ENCODE measurements around the gene DNASE2.

Gene DNASE2

GRCh38 chr19:12825254-12826131, 55.8 kb downstream of the DNASE2 start:
- Histone ChIP-seq H3K4me3 (ENCODE audit: low read depth, low read length) (peak overlapping the region; percentile 45), H3K27ac (ENCODE audit: low read depth, low read length) (no peak overlapping the region), H3K27me3 (ENCODE audit: control insufficient read depth, insufficient read depth, low read length) (peaks cover 18% of the 10 kb centered on the region; the same call in 1 of the 2 replicates), H3K36me3 (ENCODE audit: control insufficient read depth, insufficient read depth, low read length) (no peaks in the 10 kb centered on the region), H3K9ac (ENCODE audit: low read length) (no peak overlapping the region), H3K9me3 (ENCODE audit: control insufficient read depth, insufficient read depth, low read depth, low read length) (0 out of 2 replicates have a peak, but pooled peaks cover 2% of the 10 kb centered on the region), H3K4me1 (ENCODE audit: control insufficient read depth, insufficient read depth, low read length) (peaks cover 6% of the 10 kb centered on the region; the same call in 1 of the 2 replicates)

Data from HUES6 (cell line).